Measurements from ENCODE around the gene CLHC1. TPM values are rescaled to one million over a fixed set of nuclear protein-coding genes. Genes with fewer than 3 reads are reported as not detected.
A peak's percentile ranks its signal among the peaks of the same experiment; 100 is the strongest.

CLHC1 gene
- total RNA-seq, 1 experiment from 2014 or later: 9.2 TPM

DNA sequence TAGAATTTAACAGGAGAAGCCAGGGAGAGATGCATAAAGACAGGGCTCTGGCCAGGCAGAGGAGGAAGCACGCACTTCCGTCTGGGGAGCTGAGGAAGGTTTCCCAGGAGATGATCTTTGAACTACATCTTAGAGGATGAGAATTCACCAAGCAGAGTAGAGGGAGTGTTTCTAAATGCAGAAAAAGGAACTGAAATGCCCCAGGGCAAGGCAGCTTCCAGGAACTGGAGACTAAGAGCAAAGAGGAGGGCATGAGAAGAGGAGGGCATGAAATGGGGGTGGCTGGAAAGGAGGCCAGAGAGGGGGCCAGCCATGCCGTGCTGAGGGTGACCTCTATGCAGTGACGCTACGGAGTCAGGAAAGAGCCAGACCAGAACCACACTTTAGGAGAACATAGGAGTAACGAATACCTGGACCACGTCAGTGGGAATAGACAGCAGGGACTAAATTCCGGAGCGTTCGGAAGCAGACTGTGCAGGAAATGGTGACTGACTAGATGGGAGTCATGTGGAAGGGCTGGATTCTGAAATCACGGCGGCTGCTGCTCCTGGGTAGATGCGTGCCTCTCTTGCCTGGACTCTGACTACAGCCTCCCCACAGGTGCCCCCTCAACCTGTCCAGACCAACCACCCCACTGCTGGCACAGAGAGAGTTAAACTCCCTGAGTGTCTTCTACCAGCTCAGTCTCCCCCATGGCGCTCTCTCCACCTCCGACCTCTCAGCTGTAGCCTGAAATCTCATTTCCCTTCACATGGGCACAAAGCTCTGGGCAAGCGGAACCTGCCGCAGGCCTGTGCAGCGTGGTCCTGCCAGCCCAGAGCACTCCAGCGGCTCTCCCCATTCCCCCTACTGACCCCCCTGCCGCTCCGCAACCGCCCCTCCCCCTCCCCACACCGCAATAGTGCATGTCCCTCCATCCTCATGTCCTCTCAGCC lies 94.8 kb downstream of the CLHC1 start:
- WGBS (ENCODE audit: extremely low coverage, insufficient read length, low lambda C conversion rate): no CpG with 5 or more reads among the region's 23 CpGs
- no peak overlapping the region for H3K4me2 ChIP-seq (ENCODE audit: insufficient read depth, insufficient read length, low read length)
- no peak overlapping the region for H3K23ac ChIP-seq (ENCODE audit: insufficient read length, low read depth, low read length)
- Mint-ChIP-seq H3K36me3 (ENCODE audit: insufficient read depth in 1 of 3, low read depth in 3 of 3) (no peaks in the 10 kb centered on the region), H3K27me3 (ENCODE audit: low read depth) (no peaks in the 10 kb centered on the region; the same call in none of the 2 replicates), H3K4me3 (no peak overlapping the region), H3K9me3 (no peaks in the 10 kb centered on the region), H3K27ac (peak overlapping the region in 1 of 3 experiments; percentile 37; a peak in 2 of 7 replicates), H3K4me1 (peaks cover 58 to 66% of the 10 kb centered on the region in 2 experiments)
- no peak overlapping the region for H3K56ac ChIP-seq (ENCODE audit: insufficient read length, low read depth, low read length)
- no peak overlapping the region for H3K27ac ChIP-seq (ENCODE audit: insufficient read length, low read depth, low read length)
- no peak overlapping the region for H2BK20ac ChIP-seq (ENCODE audit: low read depth, low read length, poor library complexity, severe bottlenecking)
- H3T11ph ChIP-seq (ENCODE audit: low read length): no peak overlapping the region
- H3K4ac ChIP-seq (ENCODE audit: low read depth, low read length): no peak overlapping the region
- peak overlapping the region; percentile 83 for H2BK12ac ChIP-seq (ENCODE audit: insufficient read length, low read depth, low read length)
- no peak overlapping the region for H2AK5ac ChIP-seq (ENCODE audit: insufficient read length, low read length)
- TF ChIP-seq, protein P1, sequence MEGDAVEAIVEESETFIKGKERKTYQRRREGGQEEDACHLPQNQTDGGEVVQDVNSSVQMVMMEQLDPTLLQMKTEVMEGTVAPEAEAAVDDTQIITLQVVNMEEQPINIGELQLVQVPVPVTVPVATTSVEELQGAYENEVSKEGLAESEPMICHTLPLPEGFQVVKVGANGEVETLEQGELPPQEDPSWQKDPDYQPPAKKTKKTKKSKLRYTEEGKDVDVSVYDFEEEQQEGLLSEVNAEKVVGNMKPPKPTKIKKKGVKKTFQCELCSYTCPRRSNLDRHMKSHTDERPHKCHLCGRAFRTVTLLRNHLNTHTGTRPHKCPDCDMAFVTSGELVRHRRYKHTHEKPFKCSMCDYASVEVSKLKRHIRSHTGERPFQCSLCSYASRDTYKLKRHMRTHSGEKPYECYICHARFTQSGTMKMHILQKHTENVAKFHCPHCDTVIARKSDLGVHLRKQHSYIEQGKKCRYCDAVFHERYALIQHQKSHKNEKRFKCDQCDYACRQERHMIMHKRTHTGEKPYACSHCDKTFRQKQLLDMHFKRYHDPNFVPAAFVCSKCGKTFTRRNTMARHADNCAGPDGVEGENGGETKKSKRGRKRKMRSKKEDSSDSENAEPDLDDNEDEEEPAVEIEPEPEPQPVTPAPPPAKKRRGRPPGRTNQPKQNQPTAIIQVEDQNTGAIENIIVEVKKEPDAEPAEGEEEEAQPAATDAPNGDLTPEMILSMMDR (conservative IDR thresholded peaks at IDR 0.05): no peak
- H3K27me3 ChIP-seq (ENCODE audit: insufficient read depth, low read length): no peaks in the 10 kb centered on the region
- no peak overlapping the region for H2BK15ac ChIP-seq (ENCODE audit: low read depth, low read length)
- no peaks in the 10 kb centered on the region for H3K79me2 ChIP-seq (ENCODE audit: insufficient read depth, low read length)
- H4K20me1 ChIP-seq (ENCODE audit: control insufficient read depth, insufficient read depth, insufficient read length): no peaks in the 10 kb centered on the region
- no peak overlapping the region for H2BK120ac ChIP-seq (ENCODE audit: low read depth, low read length, poor library complexity, severe bottlenecking)
- peak overlapping the region; percentile 73 for H3K18ac ChIP-seq (ENCODE audit: insufficient read length, low read depth, low read length)
- no peak overlapping the region for H4K5ac ChIP-seq (ENCODE audit: insufficient read length, low read depth, low read length)
- no peak overlapping the region for H4K91ac ChIP-seq (ENCODE audit: insufficient read length, low read depth, low read length)
- H3K14ac ChIP-seq (ENCODE audit: insufficient read depth, low read length): peak overlapping the region; percentile 62; the same call in 1 of the 2 replicates
- no peaks in the 10 kb centered on the region for H3K79me1 ChIP-seq (ENCODE audit: insufficient read depth, low read depth, low read length, poor library complexity, severe bottlenecking)
- DNase-seq: peak; percentile 36
- no peak overlapping the region for H4K8ac ChIP-seq (replicated peaks; ENCODE audit: insufficient read length, low read depth, low read length)
- H3K9ac ChIP-seq (ENCODE audit: extremely low read depth, insufficient read length, low read length): no peak overlapping the region
- H3K23me2 ChIP-seq (ENCODE audit: insufficient read length, low read depth, low read length, poor library complexity, severe bottlenecking): no peaks in the 10 kb centered on the region
- peaks cover 10% of the 10 kb centered on the region; the same call in 1 of the 2 replicates for H3K4me1 ChIP-seq (ENCODE audit: insufficient read depth, low read length)
- H2BK5ac ChIP-seq (ENCODE audit: insufficient read length, low read length): no peak overlapping the region
- no peak overlapping the region for H2AFZ ChIP-seq (ENCODE audit: low read length)
- H3K9me3 ChIP-seq (ENCODE audit: control insufficient read depth, low read depth, low read length): no peaks in the 10 kb centered on the region

All from H9 (cell line).